ENCODE data around the gene LYPLAL1. TPM values are rescaled to one million over a fixed set of nuclear protein-coding genes. Genes with fewer than 3 reads are reported as not detected.

LYPLAL1 gene
- total and polyA plus RNA-seq, 2 of the 4 experiments (the other 2 are of a cell fraction), result 4.8 to 7.5 TPM

DNA sequence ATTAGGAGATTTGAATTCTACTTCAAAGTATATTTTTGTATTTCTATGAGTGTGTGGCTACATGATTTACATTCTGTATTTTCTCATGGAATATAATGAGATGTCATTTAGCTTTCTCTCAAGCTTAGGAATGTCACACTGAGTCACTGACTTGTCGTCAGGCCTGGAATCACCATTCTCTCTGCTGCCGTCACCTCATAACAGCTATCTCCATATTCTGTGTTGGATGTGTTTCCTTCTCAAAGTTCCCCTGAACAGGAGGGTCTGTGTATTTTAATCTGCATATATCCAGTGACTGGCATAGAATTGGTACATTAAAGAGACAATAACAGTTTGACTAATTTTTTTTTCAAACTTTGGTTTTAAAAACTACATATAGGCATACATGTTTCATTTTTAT, 35.9 kb downstream of the LYPLAL1 start:
- DNase-seq, result no peak
- BruUV-seq (replicated peaks), result no TSS peak
- dilution Hi-C loops (cut with HindIII; ENCODE audit: low sequenced_read_pairs, unreplicated experiment), result no loop called here
- Histone ChIP-seq H2BK20ac (ENCODE audit: low read depth, low read length) (0 out of 2 replicates have a peak overlapping the region, but pooled peaks have one; percentile 53), H3K4ac (ENCODE audit: low read depth, low read length) (peak overlapping the region; percentile 45; the same call in 1 of the 2 replicates), H3K14ac (replicated peaks; ENCODE audit: low read depth, low read length) (0 out of 2 replicates have a peak overlapping the region, but pooled peaks have one; percentile 6), H3K4me2 (ENCODE audit: low read depth, low read length) (no peak overlapping the region), H3K56ac (ENCODE audit: extremely low read depth, insufficient read depth, low read length) (no peak overlapping the region), H3K9ac (ENCODE audit: low read depth, low read length) (0 out of 2 replicates have a peak overlapping the region, but pooled peaks have one; percentile 36), H4K20me1 (ENCODE audit: insufficient read depth, low read length) (no peaks in the 10 kb centered on the region), H2BK15ac (ENCODE audit: low read depth, low read length) (no peak overlapping the region), H2BK120ac (ENCODE audit: low read depth, low read length) (peak overlapping the region; percentile 30; the same call in 1 of the 2 replicates), H2AFZ (replicated peaks; ENCODE audit: low read length, poor library complexity) (no peak overlapping the region), H4K5ac (ENCODE audit: low read depth, low read length) (no peak overlapping the region; the same call in 1 of the 2 replicates), H2AK9ac (replicated peaks; ENCODE audit: low read depth, low read length, poor library complexity) (no peak overlapping the region), H2BK5ac (ENCODE audit: low read depth, low read length, poor library complexity, severe bottlenecking) (peak overlapping the region; percentile 70), H3K4me3 (ENCODE audit: insufficient read depth, low read depth, low read length) (no peak overlapping the region), H4K8ac (ENCODE audit: low read depth in 2 of 2, low read length in 2 of 2) (no peak overlapping the region), H4K91ac (ENCODE audit: insufficient read depth, low read depth, low read length) (peak overlapping the region; percentile 60), H3K9me3 (ENCODE audit: control insufficient read depth, insufficient read depth, low read length) (no peaks in the 10 kb centered on the region), H3K79me1 (ENCODE audit: low read depth in 1 of 2, low read length in 2 of 2) (peaks cover 3% of the 10 kb centered on the region in 2 experiments; a peak in 1 of 4 replicates), H3K27ac (ENCODE audit: insufficient read depth, low read length) (peak overlapping the region; percentile 55; the same call in 1 of the 2 replicates), H3K18ac (ENCODE audit: low read depth, low read length) (peak overlapping the region; percentile 10; the same call in 1 of the 2 replicates), H3K9me1 (ENCODE audit: insufficient read depth, low read length) (peaks cover 3% of the 10 kb centered on the region; the same call in 1 of the 2 replicates), H3K23ac (ENCODE audit: low read depth, low read length) (no peak overlapping the region), H3K4me1 (ENCODE audit: control insufficient read depth, insufficient read depth, low read length) (peaks cover 2% of the 10 kb centered on the region), H3K36me3 (ENCODE audit: control insufficient read depth, insufficient read depth, low read length) (no peaks in the 10 kb centered on the region), H2AK5ac (ENCODE audit: low read depth, low read length) (peak overlapping the region; percentile 71), H3K27me3 (ENCODE audit: control insufficient read depth, insufficient read depth, low read length) (no peaks in the 10 kb centered on the region)
- ChIA-PET CTCF (no interaction called here), POLR2A (ENCODE audit: unreplicated experiment) (no interaction called here)
- intact Hi-C loops (cut with micrococcal nuclease), result loop anchor here (5.0 to 10.0 kb wide), 5 partner anchors 205 to 875 kb away; no protein-coding TSS in a partner anchor
- in situ Hi-C loops (cut with MboI; ENCODE audit: low sequenced_read_pairs), result loop anchor here (10.0 kb wide), 2 partner anchors 175 to 355 kb away; no protein-coding TSS in a partner anchor
- WGBS, 2 experiments (ENCODE audit: extremely low coverage in 2 of 2, insufficient read length in 1 of 2), result no CpG with 5 or more reads among the region's 2 CpGs
- peak; percentile 51; the same call in 1 of the 2 replicates for ATAC-seq (ENCODE audit: low read depth)
- no peak for TF ChIP-seq SMC3 (IDR thresholded peaks at IDR 0.05; ENCODE audit: low read depth, low read length)
- TF ChIP-seq, protein P1, sequence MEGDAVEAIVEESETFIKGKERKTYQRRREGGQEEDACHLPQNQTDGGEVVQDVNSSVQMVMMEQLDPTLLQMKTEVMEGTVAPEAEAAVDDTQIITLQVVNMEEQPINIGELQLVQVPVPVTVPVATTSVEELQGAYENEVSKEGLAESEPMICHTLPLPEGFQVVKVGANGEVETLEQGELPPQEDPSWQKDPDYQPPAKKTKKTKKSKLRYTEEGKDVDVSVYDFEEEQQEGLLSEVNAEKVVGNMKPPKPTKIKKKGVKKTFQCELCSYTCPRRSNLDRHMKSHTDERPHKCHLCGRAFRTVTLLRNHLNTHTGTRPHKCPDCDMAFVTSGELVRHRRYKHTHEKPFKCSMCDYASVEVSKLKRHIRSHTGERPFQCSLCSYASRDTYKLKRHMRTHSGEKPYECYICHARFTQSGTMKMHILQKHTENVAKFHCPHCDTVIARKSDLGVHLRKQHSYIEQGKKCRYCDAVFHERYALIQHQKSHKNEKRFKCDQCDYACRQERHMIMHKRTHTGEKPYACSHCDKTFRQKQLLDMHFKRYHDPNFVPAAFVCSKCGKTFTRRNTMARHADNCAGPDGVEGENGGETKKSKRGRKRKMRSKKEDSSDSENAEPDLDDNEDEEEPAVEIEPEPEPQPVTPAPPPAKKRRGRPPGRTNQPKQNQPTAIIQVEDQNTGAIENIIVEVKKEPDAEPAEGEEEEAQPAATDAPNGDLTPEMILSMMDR (conservative IDR thresholded peaks at IDR 0.05; ENCODE audit: low read depth, low read length), result no peak
- no peak for TF ChIP-seq POLR2A (IDR thresholded peaks at IDR 0.05; ENCODE audit: low read depth, low read length)
- no peak for TF ChIP-seq CEBPB (IDR thresholded peaks at IDR 0.05; ENCODE audit: low read depth, low read length)
- TF ChIP-seq MXI1 (IDR thresholded peaks at IDR 0.05; ENCODE audit: borderline replicate concordance, low read depth, low read length), result no peak
- no peak for TF ChIP-seq RFX5 (IDR thresholded peaks at IDR 0.05; ENCODE audit: low read depth, low read length)
- TF ChIP-seq BHLHE40 (IDR thresholded peaks at IDR 0.05; ENCODE audit: low read depth, low read length), result no peak
- TF ChIP-seq MAFK (IDR thresholded peaks at IDR 0.05; ENCODE audit: low read depth, low read length), result no peak
- no peak for TF ChIP-seq RAD21 (IDR thresholded peaks at IDR 0.05; ENCODE audit: low read length)
- TF ChIP-seq RCOR1 (IDR thresholded peaks at IDR 0.05; ENCODE audit: insufficient replicate concordance, low read length), result no peak
- TF ChIP-seq NFE2L2 (IDR thresholded peaks at IDR 0.05; ENCODE audit: low read depth, low read length), result no peak
- TF ChIP-seq FOS (IDR thresholded peaks at IDR 0.05; ENCODE audit: low read depth, low read length), result no peak
- TF ChIP-seq CHD1 (IDR thresholded peaks at IDR 0.05; ENCODE audit: low read depth, low read length), result no peak

All from IMR-90 (cell line).